Measurements from ENCODE around the gene CTSA.

Gene CTSA

DNA sequence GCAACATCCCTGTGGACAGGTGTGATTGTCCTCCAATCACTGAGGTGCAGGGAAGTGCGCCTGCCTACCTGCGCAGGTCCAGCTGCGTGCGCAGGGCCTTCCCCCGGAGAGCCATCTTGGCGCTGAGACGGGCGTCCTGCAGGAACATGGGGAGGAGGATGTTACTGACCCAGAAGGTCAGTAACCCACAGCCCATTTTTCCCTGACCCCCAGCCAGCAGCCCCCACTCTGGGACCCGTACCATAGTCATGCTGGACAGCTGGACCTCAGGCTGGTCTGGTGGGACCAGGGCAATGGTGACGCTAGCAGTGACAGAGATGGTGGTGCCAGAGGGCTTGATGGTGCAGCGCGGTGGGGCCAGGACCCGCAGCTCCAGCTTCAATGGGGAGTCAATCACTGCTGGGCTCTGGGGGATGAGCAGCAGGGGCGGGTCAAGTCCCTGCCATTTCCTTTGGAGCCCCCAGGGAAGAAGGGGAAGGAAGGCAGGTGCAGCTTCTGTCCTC lies 11.1 kb downstream of the CTSA start:
- TF ChIP-seq, protein P1, sequence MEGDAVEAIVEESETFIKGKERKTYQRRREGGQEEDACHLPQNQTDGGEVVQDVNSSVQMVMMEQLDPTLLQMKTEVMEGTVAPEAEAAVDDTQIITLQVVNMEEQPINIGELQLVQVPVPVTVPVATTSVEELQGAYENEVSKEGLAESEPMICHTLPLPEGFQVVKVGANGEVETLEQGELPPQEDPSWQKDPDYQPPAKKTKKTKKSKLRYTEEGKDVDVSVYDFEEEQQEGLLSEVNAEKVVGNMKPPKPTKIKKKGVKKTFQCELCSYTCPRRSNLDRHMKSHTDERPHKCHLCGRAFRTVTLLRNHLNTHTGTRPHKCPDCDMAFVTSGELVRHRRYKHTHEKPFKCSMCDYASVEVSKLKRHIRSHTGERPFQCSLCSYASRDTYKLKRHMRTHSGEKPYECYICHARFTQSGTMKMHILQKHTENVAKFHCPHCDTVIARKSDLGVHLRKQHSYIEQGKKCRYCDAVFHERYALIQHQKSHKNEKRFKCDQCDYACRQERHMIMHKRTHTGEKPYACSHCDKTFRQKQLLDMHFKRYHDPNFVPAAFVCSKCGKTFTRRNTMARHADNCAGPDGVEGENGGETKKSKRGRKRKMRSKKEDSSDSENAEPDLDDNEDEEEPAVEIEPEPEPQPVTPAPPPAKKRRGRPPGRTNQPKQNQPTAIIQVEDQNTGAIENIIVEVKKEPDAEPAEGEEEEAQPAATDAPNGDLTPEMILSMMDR (IDR thresholded peaks at IDR 0.05; ENCODE audit: control insufficient read depth, insufficient read depth, low read depth, low read length, missing control alignments) = no peak

DNA sequence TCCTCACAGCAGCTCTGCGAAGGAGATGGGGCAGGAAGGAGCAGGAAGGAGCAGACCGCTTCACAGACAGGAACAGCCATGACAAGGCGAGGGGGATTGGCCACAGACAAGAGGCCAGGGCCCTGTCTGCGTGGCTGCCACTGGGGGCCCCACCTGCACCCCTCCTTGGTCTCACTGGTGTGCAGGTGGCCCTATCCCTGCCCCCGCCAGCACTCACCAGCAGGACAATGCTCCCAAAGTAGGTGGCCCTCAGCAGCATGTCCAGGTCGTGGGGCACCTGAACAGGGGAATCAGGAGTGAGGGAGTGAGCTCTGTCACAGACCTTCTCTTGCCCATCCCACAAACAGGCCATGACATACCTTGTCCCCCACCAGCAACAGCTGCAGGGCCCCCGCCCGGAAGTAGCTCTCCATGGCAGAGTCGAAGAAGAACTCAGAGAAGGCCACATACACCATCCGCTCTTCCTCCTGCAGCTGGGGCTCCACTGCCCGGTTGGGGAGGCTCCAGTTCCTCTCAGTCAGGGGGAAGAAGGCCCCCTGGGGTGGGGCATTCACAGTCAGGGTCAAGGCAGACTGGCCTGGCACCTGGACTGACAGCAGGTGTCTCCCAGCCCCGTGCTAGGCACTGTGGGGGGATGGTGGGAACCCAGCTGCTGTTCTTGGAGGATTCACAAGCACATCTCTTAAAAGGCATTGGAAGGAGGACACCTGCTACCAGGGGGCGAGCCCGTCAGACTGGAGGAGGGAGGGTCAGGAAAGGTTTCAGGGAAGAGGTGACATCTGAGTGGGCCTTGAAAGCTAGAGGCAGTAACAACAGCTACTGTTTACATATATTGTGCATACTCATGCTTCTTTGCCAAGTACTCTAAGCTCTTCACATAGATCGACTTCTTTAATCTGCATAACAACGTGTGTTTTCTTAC lies 13.7 kb downstream of the CTSA start:
- no peak overlapping the region for H3K4me3 ChIP-seq (ENCODE audit: control insufficient read depth, low read depth, low read length)
- no peak for DNase-seq (ENCODE audit: low read depth)
- TF ChIP-seq, protein P1 (IDR thresholded peaks at IDR 0.05; ENCODE audit: control insufficient read depth, insufficient read depth, low read depth, low read length, missing control alignments) = no peak

More for the DNA sequence above, 11.1 kb downstream of the CTSA start:
- H3K4me3 ChIP-seq (ENCODE audit: control insufficient read depth, low read depth, low read length) = no peak overlapping the region
- no peak for DNase-seq (ENCODE audit: low read depth)

DNA sequence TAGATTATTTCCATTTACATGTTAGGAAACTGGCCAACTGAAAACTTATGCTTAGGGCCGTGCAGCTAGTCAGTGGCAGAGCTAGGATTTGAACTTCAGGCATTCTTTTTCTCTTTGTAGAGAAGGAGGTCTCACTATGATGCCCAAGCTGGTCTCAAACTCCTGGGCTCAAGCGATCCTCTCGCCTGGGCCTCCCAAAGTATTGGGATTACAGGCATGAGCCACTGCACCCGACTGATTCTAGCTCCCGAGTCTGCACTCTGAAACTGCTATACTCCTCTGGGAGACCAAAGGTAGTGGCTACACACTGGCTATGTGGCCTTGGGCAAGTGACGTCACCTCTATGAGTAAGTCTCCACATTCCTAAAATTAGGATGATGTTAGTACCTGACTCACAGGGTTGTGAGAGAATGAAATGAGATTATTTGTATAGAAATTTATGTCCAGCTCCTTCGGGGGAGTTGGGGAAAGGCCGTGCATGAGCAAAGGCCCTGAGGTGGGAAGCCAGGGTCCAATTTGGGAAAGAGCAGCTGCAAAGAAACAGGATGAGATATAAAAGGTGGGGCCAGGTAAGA lies 14.5 kb downstream of the CTSA start:
- TF ChIP-seq, protein P1 (IDR thresholded peaks at IDR 0.05; ENCODE audit: control insufficient read depth, insufficient read depth, low read depth, low read length, missing control alignments) = no peak
- DNase-seq (ENCODE audit: low read depth) = no peak
- H3K4me3 ChIP-seq (ENCODE audit: control insufficient read depth, low read depth, low read length) = no peak overlapping the region

DNA sequence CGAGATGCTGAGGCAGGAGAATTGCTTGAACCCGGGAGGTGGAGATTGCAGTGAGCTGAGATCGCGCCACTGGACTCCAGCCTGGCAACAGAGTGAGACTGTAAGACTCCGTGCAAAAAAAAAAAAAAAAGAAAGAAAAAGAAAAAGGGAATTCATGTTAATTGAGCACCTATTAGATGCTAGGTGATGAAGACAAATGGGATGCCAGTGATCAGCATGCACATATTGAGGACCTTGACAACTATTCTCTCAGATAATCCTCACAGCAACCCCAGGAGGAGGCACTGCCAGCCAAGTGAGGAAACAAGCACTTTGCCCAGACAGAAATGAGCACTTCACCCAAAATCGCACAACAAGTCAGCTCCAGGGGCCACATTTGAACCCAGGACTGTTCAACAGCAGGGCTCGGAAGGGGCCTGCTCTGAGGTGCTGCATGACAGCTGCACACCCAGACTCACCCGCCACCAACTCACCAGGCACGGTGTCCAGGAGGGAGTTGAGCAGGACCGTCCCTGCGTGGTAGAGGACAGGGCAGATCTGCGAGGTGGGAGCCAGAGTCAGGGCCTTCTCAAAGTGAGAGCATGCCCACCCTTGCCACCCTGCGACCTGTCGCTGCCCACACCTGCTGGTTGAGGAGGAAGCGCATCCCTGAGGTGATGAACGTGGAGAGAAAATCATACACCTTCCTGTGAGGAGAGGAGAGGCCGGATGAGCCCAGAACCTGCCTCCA lies 16.2 kb downstream of the CTSA start:
- TF ChIP-seq, protein P1 (IDR thresholded peaks at IDR 0.05; ENCODE audit: control insufficient read depth, insufficient read depth, low read depth, low read length, missing control alignments) = no peak
- no peak overlapping the region for H3K4me3 ChIP-seq (ENCODE audit: control insufficient read depth, low read depth, low read length)
- DNase-seq (ENCODE audit: low read depth) = no peak

DNA sequence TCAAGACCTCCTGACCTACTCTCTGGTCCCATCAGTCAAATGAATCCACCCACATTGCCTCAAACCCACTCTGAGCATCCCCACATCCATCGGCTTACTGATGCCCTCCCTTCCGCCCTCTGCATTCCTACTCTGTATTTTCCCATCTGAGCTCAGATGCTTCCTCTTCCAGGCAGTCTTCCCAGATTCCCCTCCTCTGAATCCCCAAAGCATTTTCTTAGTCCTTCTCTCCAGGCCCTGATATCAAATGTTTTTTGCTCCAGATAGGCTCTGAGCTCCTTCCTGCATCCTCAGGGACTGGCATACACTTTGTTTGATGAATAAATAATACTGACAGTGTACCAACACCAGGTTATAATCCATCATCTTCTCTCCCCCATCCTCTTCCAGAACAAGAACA lies 16.9 kb downstream of the CTSA start:
- no peak for DNase-seq (ENCODE audit: low read depth)
- H3K4me3 ChIP-seq (ENCODE audit: control insufficient read depth, low read depth, low read length) = no peak overlapping the region
- TF ChIP-seq, protein P1 (IDR thresholded peaks at IDR 0.05; ENCODE audit: control insufficient read depth, insufficient read depth, low read depth, low read length, missing control alignments) = no peak

DNA sequence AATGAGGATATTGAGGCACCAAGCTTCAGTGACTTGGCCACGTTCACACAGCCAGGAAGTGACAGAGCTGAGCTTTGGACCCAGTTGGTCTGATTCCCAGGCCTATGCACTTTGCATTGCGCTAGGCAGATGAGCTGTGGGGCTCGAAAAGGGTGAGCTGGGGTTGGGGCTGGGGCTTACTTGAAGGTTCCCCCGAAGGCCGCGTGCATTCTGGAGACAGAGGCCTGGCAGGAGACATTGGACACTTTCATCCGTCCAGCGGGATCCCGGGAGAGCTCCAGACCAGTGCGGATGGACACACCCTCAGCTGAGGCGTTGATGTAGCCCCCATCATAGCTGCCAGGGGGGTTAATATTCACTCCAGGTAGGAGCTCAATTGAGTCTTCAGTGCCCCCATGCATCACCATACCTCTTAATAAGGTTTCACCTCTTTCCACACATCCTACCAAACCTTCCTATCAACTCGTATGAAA lies 18.2 kb downstream of the CTSA start:
- TF ChIP-seq, protein P1 (IDR thresholded peaks at IDR 0.05; ENCODE audit: control insufficient read depth, insufficient read depth, low read depth, low read length, missing control alignments) = no peak
- DNase-seq (ENCODE audit: low read depth) = no peak

More for the DNA sequence above, 18.2 kb downstream of the CTSA start:
- no peak overlapping the region for H3K4me3 ChIP-seq (ENCODE audit: control insufficient read depth, low read depth, low read length)
